Measurements from ENCODE around the gene SUV39H1. TPM values are rescaled to one million over a fixed set of nuclear protein-coding genes. Genes with fewer than 3 reads are reported as not detected.

Gene SUV39H1
- polyA plus RNA-seq, 4 donors: 2.2 to 8.5 (median 4.3) TPM

GRCh38 chrX:48694776-48695533, 1.6 kb upstream of the SUV39H1 start:
- DNase-seq (no peak), FAIRE-seq (no peak)
- peaks cover 0 to 5% (median 5%) of the 10 kb centered on the region in 3 donors for H3K4me1 ChIP-seq (ENCODE audit: control insufficient read depth in 3 of 3, insufficient read depth in 2 of 3, low read depth in 1 of 3, low read length in 2 of 3)
- peaks cover 0 to 6% (median 0%) of the 10 kb centered on the region in 3 donors for H3K27me3 ChIP-seq (ENCODE audit: control insufficient read depth in 3 of 3, insufficient read depth in 3 of 3, low read length in 3 of 3)
- H3K27ac ChIP-seq (ENCODE audit: low read depth in 1 of 3, low read length in 2 of 3): peak overlapping the region in 1 of 3 donors; percentile 94
- H3K36me3 ChIP-seq (ENCODE audit: control insufficient read depth in 3 of 3, insufficient read depth in 2 of 3, low read depth in 1 of 3, low read length in 3 of 3): peaks cover 0 to 4% (median 0%) of the 10 kb centered on the region in 3 donors
- no peak overlapping the region for H3K4me3 ChIP-seq (ENCODE audit: low read depth in 1 of 3, low read length in 3 of 3)
- WGBS, 3 donors: 42 to 58% (median 45%) methylated on average over 15 of the region's 15 CpGs
- H3K9me3 ChIP-seq (ENCODE audit: control insufficient read depth in 2 of 2, insufficient read depth in 1 of 2, low read depth in 1 of 2, low read length in 1 of 2): no peaks in the 10 kb centered on the region

GRCh38 chrX:48695534-48695896, 1.0 kb upstream of the SUV39H1 start:
- Histone ChIP-seq H3K4me3 (ENCODE audit: low read depth in 1 of 3, low read length in 3 of 3) (peak overlapping the region in 1 of 3 donors; percentile 55), H3K4me1 (ENCODE audit: control insufficient read depth in 3 of 3, insufficient read depth in 2 of 3, low read depth in 1 of 3, low read length in 2 of 3) (peaks cover 0 to 5% (median 5%) of the 10 kb centered on the region in 3 donors), H3K27me3 (ENCODE audit: control insufficient read depth in 3 of 3, insufficient read depth in 3 of 3, low read length in 3 of 3) (peaks cover 0 to 6% (median 0%) of the 10 kb centered on the region in 3 donors), H3K36me3 (ENCODE audit: control insufficient read depth in 3 of 3, insufficient read depth in 2 of 3, low read depth in 1 of 3, low read length in 3 of 3) (peaks cover 0 to 9% (median 0%) of the 10 kb centered on the region in 3 donors), H3K27ac (ENCODE audit: low read depth in 1 of 3, low read length in 2 of 3) (peak overlapping the region in 2 of 3 donors; percentile 60 to 94), H3K9me3 (ENCODE audit: control insufficient read depth in 2 of 2, insufficient read depth in 1 of 2, low read depth in 1 of 2, low read length in 1 of 2) (no peaks in the 10 kb centered on the region)
- DNase-seq (peak in 1 of 2 donors; percentile 8), FAIRE-seq (no peak)
- 29 to 56% (median 32%) methylated on average over 14 of the region's 14 CpGs for WGBS, 3 donors

DNA sequence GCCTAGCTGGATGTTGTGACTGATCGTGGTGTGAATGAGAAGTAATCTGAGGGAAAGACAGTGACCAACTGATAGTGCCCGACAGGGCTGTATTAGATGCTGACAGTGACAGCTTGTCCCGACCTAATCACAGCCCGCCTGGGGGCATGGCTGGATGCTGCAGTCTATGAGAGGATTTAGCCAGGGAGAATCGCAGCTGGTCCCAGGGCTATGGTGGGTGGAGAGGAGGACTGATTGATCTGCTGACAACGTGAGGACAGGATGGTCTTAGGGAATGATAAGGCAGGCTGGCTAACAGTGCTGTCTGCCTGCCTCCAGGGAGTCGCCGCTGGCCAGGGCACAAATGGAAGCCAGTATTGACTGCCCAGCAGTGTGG, 621 bp upstream of the SUV39H1 start:
- DNase-seq: no peak
- Histone ChIP-seq H3K4me3 (ENCODE audit: low read depth in 1 of 3, low read length in 3 of 3) (peak overlapping the region; percentile 20 to 55 (median 34)), H3K27me3 (ENCODE audit: control insufficient read depth in 3 of 3, insufficient read depth in 3 of 3, low read length in 3 of 3) (peaks cover 0 to 6% (median 0%) of the 10 kb centered on the region in 3 donors), H3K36me3 (ENCODE audit: control insufficient read depth in 3 of 3, insufficient read depth in 2 of 3, low read depth in 1 of 3, low read length in 3 of 3) (peaks cover 0 to 13% (median 2%) of the 10 kb centered on the region in 3 donors), H3K4me1 (ENCODE audit: control insufficient read depth in 3 of 3, insufficient read depth in 2 of 3, low read depth in 1 of 3, low read length in 2 of 3) (peaks cover 0 to 5% (median 5%) of the 10 kb centered on the region in 3 donors), H3K27ac (ENCODE audit: low read depth in 1 of 3, low read length in 2 of 3) (peak overlapping the region; percentile 60 to 94 (median 77)), H3K9me3 (ENCODE audit: control insufficient read depth in 2 of 2, insufficient read depth in 1 of 2, low read depth in 1 of 2, low read length in 1 of 2) (no peaks in the 10 kb centered on the region)
- FAIRE-seq: no peak
- WGBS, 3 donors: 6 to 46% (median 13%) methylated on average over 8 of the region's 8 CpGs

DNA sequence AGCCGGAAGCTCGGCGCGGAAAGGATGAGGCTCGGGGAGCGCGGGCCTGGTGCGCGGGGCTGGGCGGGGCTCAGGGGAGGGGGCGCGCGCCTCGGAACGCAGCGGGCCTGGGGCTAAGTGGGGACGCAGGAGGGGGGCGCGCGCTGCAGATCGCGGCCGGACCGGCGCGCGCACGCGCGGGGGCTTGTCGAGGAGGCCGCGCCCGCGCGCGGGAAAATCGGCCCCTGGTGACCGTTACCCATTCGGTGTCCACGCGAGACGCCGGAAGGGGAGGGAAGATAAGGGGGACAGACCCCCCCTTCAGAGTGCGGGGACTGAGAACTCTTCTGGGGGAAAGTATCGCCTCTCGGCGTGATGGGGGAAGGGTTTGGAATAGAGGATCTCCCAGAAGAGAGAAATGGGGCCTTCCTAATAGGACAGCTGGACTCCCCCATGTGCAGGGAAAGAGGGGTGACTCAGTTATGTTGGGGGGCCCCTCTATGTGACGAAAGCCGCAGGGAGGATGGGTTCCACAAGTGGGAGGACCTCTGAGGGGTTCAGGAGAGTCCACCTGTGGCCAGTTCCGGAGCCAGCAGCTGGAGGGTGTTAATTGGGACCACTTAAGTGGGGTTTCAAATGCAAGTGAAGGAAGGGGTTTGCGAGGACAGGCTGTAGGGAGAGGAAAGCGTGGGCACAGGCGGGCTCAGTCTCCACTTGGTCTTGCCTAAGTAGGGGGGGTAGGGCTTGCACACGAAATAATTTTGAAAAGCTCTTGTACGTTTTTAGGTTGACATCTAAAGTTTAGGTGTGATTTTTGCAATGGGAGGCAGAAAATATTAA, 584 bp downstream of the SUV39H1 start:
- DNase-seq: no peak
- H3K27ac ChIP-seq (ENCODE audit: low read depth in 1 of 3, low read length in 2 of 3): peak overlapping the region in 1 of 3 donors; percentile 45
- no peak for FAIRE-seq

GRCh38 chrX:48698306-48698705, 1.8 kb downstream of the SUV39H1 start:
- Histone ChIP-seq H3K27ac (ENCODE audit: low read depth in 1 of 3, low read length in 2 of 3) (no peak overlapping the region), H3K4me3 (ENCODE audit: low read depth in 1 of 3, low read length in 3 of 3) (no peak overlapping the region), H3K9me3 (ENCODE audit: control insufficient read depth in 2 of 2, insufficient read depth in 1 of 2, low read depth in 1 of 2, low read length in 1 of 2) (no peaks in the 10 kb centered on the region), H3K4me1 (ENCODE audit: control insufficient read depth in 3 of 3, insufficient read depth in 2 of 3, low read depth in 1 of 3, low read length in 2 of 3) (peaks cover 0 to 5% (median 5%) of the 10 kb centered on the region in 3 donors), H3K27me3 (ENCODE audit: control insufficient read depth in 3 of 3, insufficient read depth in 3 of 3, low read length in 3 of 3) (peaks cover 0 to 4% (median 0%) of the 10 kb centered on the region in 3 donors), H3K36me3 (ENCODE audit: control insufficient read depth in 3 of 3, insufficient read depth in 2 of 3, low read depth in 1 of 3, low read length in 3 of 3) (peaks cover 0 to 31% (median 2%) of the 10 kb centered on the region in 3 donors)
- DNase-seq (no peak), FAIRE-seq (no peak)
- 89 to 91% (median 89%) methylated on average over 5 of the region's 5 CpGs for WGBS, 3 donors

More for the DNA sequence above, 584 bp downstream of the SUV39H1 start:
- Histone ChIP-seq H3K27me3 (ENCODE audit: control insufficient read depth in 3 of 3, insufficient read depth in 3 of 3, low read length in 3 of 3) (peaks cover 0 to 6% (median 0%) of the 10 kb centered on the region in 3 donors), H3K4me3 (ENCODE audit: low read depth in 1 of 3, low read length in 3 of 3) (peak overlapping the region; percentile 48 to 71 (median 61)), H3K36me3 (ENCODE audit: control insufficient read depth in 3 of 3, insufficient read depth in 2 of 3, low read depth in 1 of 3, low read length in 3 of 3) (peaks cover 0 to 21% (median 2%) of the 10 kb centered on the region in 3 donors), H3K4me1 (ENCODE audit: control insufficient read depth in 3 of 3, insufficient read depth in 2 of 3, low read depth in 1 of 3, low read length in 2 of 3) (peaks cover 0 to 5% (median 5%) of the 10 kb centered on the region in 3 donors), H3K9me3 (ENCODE audit: control insufficient read depth in 2 of 2, insufficient read depth in 1 of 2, low read depth in 1 of 2, low read length in 1 of 2) (no peaks in the 10 kb centered on the region)
- WGBS, 3 donors: 1 to 40% (median 17%) methylated on average over 24 to 56 of the region's 56 CpGs

- H3K4me1 ChIP-seq (ENCODE audit: control insufficient read depth in 3 of 3, insufficient read depth in 2 of 3, low read depth in 1 of 3, low read length in 2 of 3): peaks cover 0 to 9% (median 5%) of the 10 kb centered on the region in 3 donors
- H3K27me3 ChIP-seq (ENCODE audit: control insufficient read depth in 3 of 3, insufficient read depth in 3 of 3, low read length in 3 of 3): no peaks in the 10 kb centered on the region
- H3K9me3 ChIP-seq (ENCODE audit: control insufficient read depth in 2 of 2, insufficient read depth in 1 of 2, low read depth in 1 of 2, low read length in 1 of 2): no peaks in the 10 kb centered on the region
- no peak overlapping the region for H3K4me3 ChIP-seq (ENCODE audit: low read depth in 1 of 3, low read length in 3 of 3)
- H3K36me3 ChIP-seq (ENCODE audit: control insufficient read depth in 3 of 3, insufficient read depth in 2 of 3, low read depth in 1 of 3, low read length in 3 of 3): peaks cover 0 to 34% (median 2%) of the 10 kb centered on the region in 3 donors
- FAIRE-seq (no peak), DNase-seq (no peak)
- 96 to 97% (median 96%) methylated on average over 21 to 23 of the region's 23 CpGs for WGBS, 3 donors
- H3K27ac ChIP-seq (ENCODE audit: low read depth in 1 of 3, low read length in 2 of 3): no peak overlapping the region
Measured at GRCh38 chrX:48700246-48700645, 3.7 kb downstream of the SUV39H1 start.

DNA sequence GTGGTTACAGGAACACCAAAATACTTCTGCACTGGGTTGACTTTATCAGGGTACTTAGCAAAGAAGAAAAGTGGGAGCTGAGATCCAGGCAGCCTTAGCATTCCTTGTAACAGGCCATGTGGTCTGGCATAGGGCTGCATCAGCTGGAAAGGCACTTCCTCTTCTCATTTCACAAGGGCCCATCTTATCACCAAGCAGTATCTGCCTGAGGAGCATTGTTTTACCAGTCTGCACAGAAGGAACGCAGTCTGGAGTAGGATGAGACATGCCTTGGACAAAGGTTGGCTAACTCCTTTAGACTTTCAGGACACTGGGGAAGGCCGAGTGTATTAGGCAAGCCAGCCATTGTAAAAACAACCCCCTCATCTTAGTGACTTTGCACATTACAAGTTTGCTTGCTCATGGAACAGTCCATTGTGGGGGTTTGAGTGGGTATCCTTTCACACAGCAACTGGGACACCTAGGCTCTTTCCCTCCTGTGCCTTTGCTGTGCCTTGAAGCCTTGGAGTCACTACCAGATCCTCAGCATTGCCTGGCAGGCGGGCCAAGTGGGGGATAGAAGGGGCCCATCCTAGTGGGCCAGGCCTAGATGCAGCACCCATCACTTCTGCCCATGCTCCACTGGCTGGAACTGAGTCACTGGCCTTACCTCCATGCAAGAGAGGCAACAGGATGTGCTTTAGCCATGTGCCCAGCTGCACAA, 4.6 kb downstream of the SUV39H1 start:
- H3K4me1 ChIP-seq (ENCODE audit: control insufficient read depth in 3 of 3, insufficient read depth in 2 of 3, low read depth in 1 of 3, low read length in 2 of 3): peaks cover 0 to 9% (median 5%) of the 10 kb centered on the region in 3 donors
- no peak overlapping the region for H3K4me3 ChIP-seq (ENCODE audit: low read depth in 1 of 3, low read length in 3 of 3)
- H3K9me3 ChIP-seq (ENCODE audit: control insufficient read depth in 2 of 2, insufficient read depth in 1 of 2, low read depth in 1 of 2, low read length in 1 of 2): no peaks in the 10 kb centered on the region
- no peaks in the 10 kb centered on the region for H3K27me3 ChIP-seq (ENCODE audit: control insufficient read depth in 3 of 3, insufficient read depth in 3 of 3, low read length in 3 of 3)
- no peak for DNase-seq
- 67 to 96% (median 86%) methylated on average over 3 of the region's 3 CpGs for WGBS, 3 donors
- no peak for FAIRE-seq
- H3K36me3 ChIP-seq (ENCODE audit: control insufficient read depth in 3 of 3, insufficient read depth in 2 of 3, low read depth in 1 of 3, low read length in 3 of 3): peaks cover 0 to 38% (median 2%) of the 10 kb centered on the region in 3 donors
- no peak overlapping the region for H3K27ac ChIP-seq (ENCODE audit: low read depth in 1 of 3, low read length in 2 of 3)

GRCh38 chrX:48702032-48702431, 5.5 kb downstream of the SUV39H1 start:
- Histone ChIP-seq H3K9me3 (ENCODE audit: control insufficient read depth in 2 of 2, insufficient read depth in 1 of 2, low read depth in 1 of 2, low read length in 1 of 2) (no peaks in the 10 kb centered on the region), H3K27ac (ENCODE audit: low read depth in 1 of 3, low read length in 2 of 3) (no peak overlapping the region), H3K36me3 (ENCODE audit: control insufficient read depth in 3 of 3, insufficient read depth in 2 of 3, low read depth in 1 of 3, low read length in 3 of 3) (peaks cover 0 to 45% (median 2%) of the 10 kb centered on the region in 3 donors), H3K4me1 (ENCODE audit: control insufficient read depth in 3 of 3, insufficient read depth in 2 of 3, low read depth in 1 of 3, low read length in 2 of 3) (peaks cover 0 to 9% (median 4%) of the 10 kb centered on the region in 3 donors), H3K27me3 (ENCODE audit: control insufficient read depth in 3 of 3, insufficient read depth in 3 of 3, low read length in 3 of 3) (no peaks in the 10 kb centered on the region), H3K4me3 (ENCODE audit: low read depth in 1 of 3, low read length in 3 of 3) (no peak overlapping the region)
- no peak for FAIRE-seq
- 64 to 84% (median 75%) methylated on average over 1 to 2 of the region's 2 CpGs for WGBS, 3 donors
- DNase-seq: no peak
